Activated T-helper 2 cell treated with anti-CD3 and anti-CD28 coated beads, Interferon-gamma antibody, Interleukin-2, Interleukin-4, amounts not matched to agents 10 μg/mL and 5 μg/mL and 100 μg/mL, durations not matched to agents 14 hours and 24 hours and 36 hours (primary cell): Measurements from ENCODE around the gene DDX31. TPM values are rescaled to one million over a fixed set of nuclear protein-coding genes. Genes with fewer than 3 reads are reported as not detected.
"Not testable (repeated sequence)": the region's sequence is repeated elsewhere in the genome, so short reads cannot be mapped to it uniquely, and the experiment has no call there.

ENCODE experiments used
- DNase-seq: peaks from one replicate; pipeline ENCODE4 v3.0.0; 2021; ENCODE audit warnings: low spot score
- H3K27ac Mint-ChIP-seq: one replicate; pipeline ENCODE4 v1.8.0; 2021; ENCODE audit warnings: mixed read lengths
- H3K27me3 Mint-ChIP-seq: one replicate; pipeline ENCODE4 v1.8.0; 2021; ENCODE audit warnings: low read depth, mixed read lengths
- H3K36me3 Mint-ChIP-seq: one replicate; pipeline ENCODE4 v1.8.0; 2021; ENCODE audit warnings: low read depth, mixed read lengths
- H3K4me1 Mint-ChIP-seq: one replicate; pipeline ENCODE4 v1.8.0; 2021; ENCODE audit warnings: low read depth, mixed read lengths
- H3K4me3 Mint-ChIP-seq: one replicate; pipeline ENCODE4 v1.8.0; 2021; ENCODE audit warnings: low read depth, mild to moderate bottlenecking, moderate library complexity, mixed read lengths
- H3K9me3 Mint-ChIP-seq: one replicate; pipeline ENCODE4 v1.8.0; 2021; ENCODE audit warnings: mixed read lengths
- intact Hi-C: fragments of 100-400 bp; cut with micrococcal nuclease; formaldehyde crosslinking; loops from one replicate; pipeline ENCODE4 v1.15.1; 2023
- total RNA-seq: library from RNA; stranded (reverse); gene quantifications from 2 replicates; pipeline ENCODE4 v1.2.3, GENCODE V29; 2022

DDX31 gene
- total RNA-seq, 1 donor from 2014 or later, result 25.7 TPM

- DNase-seq, result peak; percentile 22
- Mint-ChIP-seq H3K36me3 (no peaks in the 10 kb centered on the region), H3K27ac (no peak overlapping the region), H3K4me1 (no peaks in the 10 kb centered on the region), H3K27me3 (peaks cover 46% of the 10 kb centered on the region), H3K9me3 (no peaks in the 10 kb centered on the region), H3K4me3 (no peak overlapping the region)
- intact Hi-C loops, result loop anchor here (1.0 kb wide), 1 partner anchor 164 kb away; no protein-coding TSS in a partner anchor
Observed at GRCh38 chr9:132575005-132575609, 94.7 kb downstream of the DDX31 start.

GRCh38 chr9:132572921-132573320, 96.9 kb downstream of the DDX31 start:
- peaks cover 31% of the 10 kb centered on the region for H3K27me3 Mint-ChIP-seq
- intact Hi-C loops, result no loop called here
- H3K4me3 Mint-ChIP-seq, result no peak overlapping the region
- no peaks in the 10 kb centered on the region for H3K4me1 Mint-ChIP-seq
- DNase-seq, result no peak
- no peak overlapping the region for H3K27ac Mint-ChIP-seq
- H3K9me3 Mint-ChIP-seq, result no peaks in the 10 kb centered on the region
- no peaks in the 10 kb centered on the region for H3K36me3 Mint-ChIP-seq

- intact Hi-C loops, result no loop called here
- Mint-ChIP-seq H3K27ac (no peak overlapping the region), H3K4me3 (no peak overlapping the region), H3K36me3 (no peaks in the 10 kb centered on the region), H3K9me3 (no peaks in the 10 kb centered on the region), H3K27me3 (peaks cover 21% of the 10 kb centered on the region), H3K4me1 (no peaks in the 10 kb centered on the region)
- no peak for DNase-seq
Observed at GRCh38 chr9:132571806-132572600, 97.8 kb downstream of the DDX31 start.

- H3K9me3 Mint-ChIP-seq, H3K4me3 Mint-ChIP-seq, H3K27me3 Mint-ChIP-seq, intact Hi-C loops, H3K36me3 Mint-ChIP-seq, H3K27ac Mint-ChIP-seq, H3K4me1 Mint-ChIP-seq, DNase-seq: not testable (repeated sequence)
Observed at GRCh38 chr9:132568787-132569186, 101.0 kb downstream of the DDX31 start.

- Mint-ChIP-seq H3K36me3 (no peaks in the 10 kb centered on the region), H3K27ac (no peak overlapping the region), H3K9me3 (no peaks in the 10 kb centered on the region), H3K4me3 (no peak overlapping the region), H3K27me3 (peaks cover 14% of the 10 kb centered on the region), H3K4me1 (no peaks in the 10 kb centered on the region)
- DNase-seq, result no peak
- intact Hi-C loops, result no loop called here
Observed at GRCh38 chr9:132564526-132564925, 105.3 kb downstream of the DDX31 start.

- intact Hi-C loops, result no loop called here
- Mint-ChIP-seq H3K27ac (no peak overlapping the region), H3K36me3 (no peaks in the 10 kb centered on the region), H3K4me1 (no peaks in the 10 kb centered on the region), H3K9me3 (no peaks in the 10 kb centered on the region), H3K27me3 (peaks cover 15% of the 10 kb centered on the region), H3K4me3 (no peak overlapping the region)
- no peak for DNase-seq
Observed at GRCh38 chr9:132562306-132562573, 107.5 kb downstream of the DDX31 start.

GRCh38 chr9:132560616-132561202, 109.1 kb downstream of the DDX31 start:
- Mint-ChIP-seq H3K27me3 (peaks cover 15% of the 10 kb centered on the region), H3K4me3 (no peak overlapping the region), H3K4me1 (no peaks in the 10 kb centered on the region), H3K9me3 (no peaks in the 10 kb centered on the region), H3K27ac (no peak overlapping the region), H3K36me3 (no peaks in the 10 kb centered on the region)
- DNase-seq, result no peak
- intact Hi-C loops, result no loop called here

GRCh38 chr9:132559711-132560110, 110.1 kb downstream of the DDX31 start:
- intact Hi-C loops, result no loop called here
- no peak for DNase-seq
- peaks cover 15% of the 10 kb centered on the region for H3K27me3 Mint-ChIP-seq
- no peak overlapping the region for H3K27ac Mint-ChIP-seq
- no peaks in the 10 kb centered on the region for H3K36me3 Mint-ChIP-seq
- no peak overlapping the region for H3K4me3 Mint-ChIP-seq
- no peaks in the 10 kb centered on the region for H3K4me1 Mint-ChIP-seq
- no peaks in the 10 kb centered on the region for H3K9me3 Mint-ChIP-seq

GRCh38 chr9:132557159-132557558, 112.6 kb downstream of the DDX31 start:
- no peaks in the 10 kb centered on the region for H3K9me3 Mint-ChIP-seq
- intact Hi-C loops, result no loop called here
- peaks cover 11% of the 10 kb centered on the region for H3K27me3 Mint-ChIP-seq
- DNase-seq, result no peak
- no peak overlapping the region for H3K27ac Mint-ChIP-seq
- no peaks in the 10 kb centered on the region for H3K4me1 Mint-ChIP-seq
- no peak overlapping the region for H3K4me3 Mint-ChIP-seq
- H3K36me3 Mint-ChIP-seq, result no peaks in the 10 kb centered on the region

GRCh38 chr9:132556714-132557113, 113.1 kb downstream of the DDX31 start:
- intact Hi-C loops, result no loop called here
- Mint-ChIP-seq H3K27ac (no peak overlapping the region), H3K27me3 (peaks cover 11% of the 10 kb centered on the region), H3K36me3 (no peaks in the 10 kb centered on the region), H3K4me3 (no peak overlapping the region), H3K4me1 (no peaks in the 10 kb centered on the region), H3K9me3 (no peaks in the 10 kb centered on the region)
- DNase-seq, result no peak

GRCh38 chr9:132556235-132556634, 113.5 kb downstream of the DDX31 start:
- H3K36me3 Mint-ChIP-seq, result no peaks in the 10 kb centered on the region
- intact Hi-C loops, result no loop called here

GRCh38 chr9:132555528-132555927, 114.3 kb downstream of the DDX31 start:
- Mint-ChIP-seq H3K9me3 (no peaks in the 10 kb centered on the region), H3K4me1 (no peaks in the 10 kb centered on the region), H3K27ac (no peak overlapping the region), H3K4me3 (no peak overlapping the region), H3K36me3 (no peaks in the 10 kb centered on the region), H3K27me3 (peaks cover 5% of the 10 kb centered on the region)
- no peak for DNase-seq
- intact Hi-C loops, result no loop called here

More at GRCh38 chr9:132556235-132556634, 113.5 kb downstream of the DDX31 start:
- no peak overlapping the region for H3K4me3 Mint-ChIP-seq
- DNase-seq, result no peak
- no peaks in the 10 kb centered on the region for H3K9me3 Mint-ChIP-seq
- H3K4me1 Mint-ChIP-seq, result no peaks in the 10 kb centered on the region
- H3K27ac Mint-ChIP-seq, result no peak overlapping the region
- H3K27me3 Mint-ChIP-seq, result peaks cover 11% of the 10 kb centered on the region

- Mint-ChIP-seq H3K9me3 (no peaks in the 10 kb centered on the region), H3K36me3 (no peaks in the 10 kb centered on the region), H3K4me1 (no peaks in the 10 kb centered on the region), H3K27me3 (peaks cover 5% of the 10 kb centered on the region), H3K27ac (no peak overlapping the region), H3K4me3 (no peak overlapping the region)
- no peak for DNase-seq
- intact Hi-C loops, result no loop called here
Observed at GRCh38 chr9:132554755-132555154, 115.0 kb downstream of the DDX31 start.
